Measurements from ENCODE around the gene CCDC13.
A peak's percentile ranks its signal among the peaks of the same experiment; 100 is the strongest.

CCDC13 gene

GRCh38 chr3:42780398-42780797 lies 7.3 kb upstream of the CCDC13 start:
- H3K36me3 Mint-ChIP-seq: peaks cover 4% of the 10 kb centered on the region
- DNase-seq (ENCODE audit: low spot score in 2 of 2) (no peak), ATAC-seq (ENCODE audit: low read depth) (no peak)
- no peaks in the 10 kb centered on the region for H3K4me1 Mint-ChIP-seq
- no peaks in the 10 kb centered on the region for H3K27me3 Mint-ChIP-seq
- H3K9me3 Mint-ChIP-seq: no peaks in the 10 kb centered on the region
- peak overlapping the region; percentile 31 for H3K27ac Mint-ChIP-seq
- no peak overlapping the region for H3K4me3 Mint-ChIP-seq

- H3K27me3 Mint-ChIP-seq: no peaks in the 10 kb centered on the region
- no peak overlapping the region for H3K4me3 Mint-ChIP-seq
- no peaks in the 10 kb centered on the region for H3K9me3 Mint-ChIP-seq
- no peaks in the 10 kb centered on the region for H3K4me1 Mint-ChIP-seq
- peaks cover 4% of the 10 kb centered on the region for H3K36me3 Mint-ChIP-seq
- DNase-seq (ENCODE audit: low spot score in 2 of 2) (no peak), ATAC-seq (ENCODE audit: low read depth) (no peak)
- H3K27ac Mint-ChIP-seq: no peak overlapping the region
Observed at GRCh38 chr3:42778644-42779043, 5.6 kb upstream of the CCDC13 start.

DNA sequence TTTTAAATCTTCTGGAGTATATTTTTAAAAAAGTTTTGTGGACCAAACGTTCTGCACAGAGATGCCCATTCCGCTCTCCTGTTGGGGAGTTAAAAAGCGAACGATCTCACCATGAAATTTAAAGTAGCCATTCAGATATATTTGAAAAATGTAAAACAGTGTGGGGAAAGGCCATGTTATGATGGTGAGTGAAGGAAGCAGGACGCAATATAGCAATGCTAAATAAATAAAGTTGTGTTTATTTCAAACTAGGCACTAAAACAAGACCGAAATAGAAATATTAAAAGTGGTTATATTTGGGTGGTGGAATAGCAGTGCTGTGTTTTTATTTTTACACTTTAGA lies 327 bp upstream of the CCDC13 start:
- H3K27me3 Mint-ChIP-seq: no peaks in the 10 kb centered on the region
- H3K27ac Mint-ChIP-seq: peak overlapping the region; percentile 94
- DNase-seq (ENCODE audit: low spot score in 2 of 2): no peak
- H3K4me1 Mint-ChIP-seq: peaks cover 5% of the 10 kb centered on the region
- peak; percentile 6 for ATAC-seq (ENCODE audit: low read depth)
- peak overlapping the region; percentile 85 for H3K4me3 Mint-ChIP-seq
- no peaks in the 10 kb centered on the region for H3K9me3 Mint-ChIP-seq
- H3K36me3 Mint-ChIP-seq: no peaks in the 10 kb centered on the region

DNA sequence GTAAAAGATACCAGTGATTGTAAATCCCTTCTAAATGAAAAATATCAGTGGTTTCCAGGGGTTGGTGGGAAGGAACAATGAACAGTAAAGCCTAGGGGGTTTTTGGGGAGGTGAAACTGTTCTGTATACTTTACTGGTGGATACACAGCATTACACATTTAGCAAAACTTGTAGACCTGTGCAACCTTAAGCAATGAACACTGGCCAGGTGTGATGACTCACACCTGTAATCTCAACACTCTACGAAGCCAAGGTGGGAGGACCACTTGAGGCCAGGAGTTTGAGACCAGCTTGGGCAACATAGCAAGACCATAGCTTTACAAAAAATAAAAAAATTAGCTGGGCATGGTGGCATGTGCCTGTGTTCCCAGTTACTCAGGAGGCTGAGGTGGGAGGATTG lies 1.8 kb downstream of the CCDC13 start:
- no peak for DNase-seq (ENCODE audit: low spot score in 2 of 2)
- H3K4me1 Mint-ChIP-seq: peaks cover 5% of the 10 kb centered on the region
- ATAC-seq (ENCODE audit: low read depth): no peak
- no peaks in the 10 kb centered on the region for H3K9me3 Mint-ChIP-seq
- H3K36me3 Mint-ChIP-seq: no peaks in the 10 kb centered on the region
- H3K27me3 Mint-ChIP-seq: no peaks in the 10 kb centered on the region
- no peak overlapping the region for H3K4me3 Mint-ChIP-seq
- H3K27ac Mint-ChIP-seq: peak overlapping the region; percentile 43

DNA sequence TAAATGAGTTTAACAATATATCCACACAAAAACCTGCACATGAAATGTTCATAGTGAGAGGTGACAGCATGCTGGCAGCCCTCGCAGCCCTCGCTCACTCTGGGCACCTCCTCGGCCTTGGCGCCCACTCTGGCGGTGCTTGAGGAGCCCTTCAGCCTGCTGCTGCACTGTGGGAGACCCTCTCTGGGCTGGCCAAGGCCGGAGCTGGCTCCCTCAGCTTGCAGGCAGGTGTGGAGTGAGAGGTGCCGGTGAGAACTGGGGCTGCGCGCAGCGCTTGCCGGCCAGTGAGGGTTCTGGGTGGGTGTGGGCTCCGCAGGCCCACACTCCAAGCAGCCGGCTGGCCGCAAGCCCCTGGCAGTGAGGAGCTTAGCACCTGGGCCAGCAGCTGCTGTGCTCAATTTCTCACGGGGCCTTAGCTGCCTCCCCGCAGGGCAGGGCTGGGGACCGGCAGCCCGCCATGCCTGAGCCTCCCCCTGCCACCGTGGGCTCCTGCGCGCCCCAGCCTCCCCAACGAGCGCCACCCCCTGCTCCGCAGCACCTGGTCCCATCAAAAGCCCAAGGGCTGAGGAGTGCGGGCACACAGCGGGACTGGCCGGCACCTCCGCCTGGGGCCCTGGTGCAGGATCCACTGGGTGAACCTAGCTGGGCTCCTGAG lies 3.4 kb downstream of the CCDC13 start:
- H3K9me3 Mint-ChIP-seq: no peaks in the 10 kb centered on the region

DNA sequence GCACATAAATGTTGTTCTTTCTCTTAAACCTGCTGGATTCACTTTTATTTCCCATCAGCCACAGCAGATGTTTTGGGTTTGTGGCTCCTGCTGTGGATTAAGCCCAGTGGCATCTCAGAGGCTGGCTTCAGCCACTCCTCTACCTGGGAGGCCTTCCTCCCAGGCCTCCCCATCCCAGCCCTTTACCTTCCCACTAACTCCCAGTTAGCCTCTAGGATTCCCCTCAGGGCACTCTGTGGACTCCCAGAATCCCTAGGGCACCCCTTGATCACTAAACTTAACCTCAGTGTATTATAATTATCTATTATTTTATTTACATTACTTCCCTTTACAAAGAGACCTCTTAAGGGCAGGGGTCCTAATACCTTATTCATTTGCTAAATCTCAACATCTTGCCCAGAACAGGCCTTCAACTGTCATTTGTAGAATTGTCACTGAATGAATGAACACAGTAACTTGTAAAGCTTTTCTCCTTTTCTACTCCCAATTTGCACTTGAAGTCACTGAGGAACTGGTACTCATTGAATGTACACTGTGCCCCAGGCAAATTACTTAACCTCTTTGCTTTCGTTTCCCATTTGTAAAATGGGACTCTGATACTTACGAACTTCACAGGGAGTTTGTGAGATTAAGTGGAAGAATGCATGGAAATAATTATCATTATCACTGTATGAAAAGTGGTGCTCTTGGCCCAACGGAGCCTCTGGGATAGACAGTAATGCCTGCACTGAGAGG lies 8.3 kb downstream of the CCDC13 start:
- no peak overlapping the region for H3K4me3 Mint-ChIP-seq
- no peak for ATAC-seq (ENCODE audit: low read depth)
- no peaks in the 10 kb centered on the region for H3K27me3 Mint-ChIP-seq
- H3K4me1 Mint-ChIP-seq: no peaks in the 10 kb centered on the region
- DNase-seq (ENCODE audit: low spot score in 2 of 2): no peak
- no peaks in the 10 kb centered on the region for H3K36me3 Mint-ChIP-seq
- H3K27ac Mint-ChIP-seq: no peak overlapping the region
- H3K9me3 Mint-ChIP-seq: no peaks in the 10 kb centered on the region

More for the DNA sequence above, 3.4 kb downstream of the CCDC13 start:
- no peaks in the 10 kb centered on the region for H3K27me3 Mint-ChIP-seq
- H3K27ac Mint-ChIP-seq: no peak overlapping the region
- H3K4me3 Mint-ChIP-seq: no peak overlapping the region
- no peak for ATAC-seq (ENCODE audit: low read depth)
- peaks cover 5% of the 10 kb centered on the region for H3K4me1 Mint-ChIP-seq
- no peaks in the 10 kb centered on the region for H3K36me3 Mint-ChIP-seq
- DNase-seq (ENCODE audit: low spot score in 2 of 2): no peak

- no peaks in the 10 kb centered on the region for H3K9me3 Mint-ChIP-seq
- ATAC-seq (ENCODE audit: low read depth) (no peak), DNase-seq (ENCODE audit: low spot score in 2 of 2) (no peak)
- H3K4me3 Mint-ChIP-seq: no peak overlapping the region
- no peaks in the 10 kb centered on the region for H3K4me1 Mint-ChIP-seq
- no peaks in the 10 kb centered on the region for H3K27me3 Mint-ChIP-seq
- no peak overlapping the region for H3K27ac Mint-ChIP-seq
- no peaks in the 10 kb centered on the region for H3K36me3 Mint-ChIP-seq
Observed at GRCh38 chr3:42764115-42764514, 8.9 kb downstream of the CCDC13 start.

GRCh38 chr3:42763021-42763420 lies 10.0 kb downstream of the CCDC13 start:
- no peak overlapping the region for H3K4me3 Mint-ChIP-seq
- H3K27ac Mint-ChIP-seq: no peak overlapping the region
- no peaks in the 10 kb centered on the region for H3K4me1 Mint-ChIP-seq
- H3K27me3 Mint-ChIP-seq: peaks cover 2% of the 10 kb centered on the region
- H3K9me3 Mint-ChIP-seq: no peaks in the 10 kb centered on the region
- no peak for ATAC-seq (ENCODE audit: low read depth)
- H3K36me3 Mint-ChIP-seq: no peaks in the 10 kb centered on the region
- DNase-seq (ENCODE audit: low spot score in 2 of 2): no peak

DNA sequence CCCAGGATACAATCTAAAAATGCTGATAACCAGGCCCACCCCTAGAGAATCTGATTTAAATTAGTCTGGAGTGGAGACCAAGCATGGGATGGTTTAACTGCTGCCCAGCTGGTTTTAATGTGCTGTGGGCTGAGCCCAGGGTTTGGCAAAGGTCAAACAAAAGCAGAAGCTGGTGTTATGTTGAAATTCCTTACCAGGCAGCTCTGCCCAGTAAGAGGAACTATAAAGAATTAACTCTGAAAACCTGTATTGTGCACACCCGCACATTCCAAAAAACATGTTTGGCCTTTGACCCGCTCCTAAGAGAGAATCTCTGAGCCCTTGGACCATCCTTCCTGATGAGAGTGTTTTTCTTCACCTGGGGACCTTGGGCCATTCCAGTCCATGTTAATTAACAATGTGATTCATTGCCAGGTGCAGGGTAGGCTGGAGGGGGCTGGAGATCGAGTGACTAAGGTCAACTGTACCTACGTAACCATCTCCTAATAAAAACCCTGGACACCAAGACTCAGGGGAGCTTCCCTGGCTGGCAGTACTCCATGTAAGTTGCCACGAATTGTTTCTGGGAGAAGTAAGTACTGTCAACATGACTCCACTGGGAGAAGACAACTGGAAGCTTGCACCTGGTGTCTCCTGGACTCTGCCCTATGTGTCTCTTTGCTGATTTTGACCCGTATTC lies 10.9 kb downstream of the CCDC13 start:
- no peak overlapping the region for H3K27ac Mint-ChIP-seq
- peaks cover 2% of the 10 kb centered on the region for H3K27me3 Mint-ChIP-seq
- no peaks in the 10 kb centered on the region for H3K36me3 Mint-ChIP-seq
- H3K9me3 Mint-ChIP-seq: no peaks in the 10 kb centered on the region
- DNase-seq (ENCODE audit: low spot score in 2 of 2) (no peak), ATAC-seq (ENCODE audit: low read depth) (no peak)
- no peaks in the 10 kb centered on the region for H3K4me1 Mint-ChIP-seq
- H3K4me3 Mint-ChIP-seq: no peak overlapping the region

DNA sequence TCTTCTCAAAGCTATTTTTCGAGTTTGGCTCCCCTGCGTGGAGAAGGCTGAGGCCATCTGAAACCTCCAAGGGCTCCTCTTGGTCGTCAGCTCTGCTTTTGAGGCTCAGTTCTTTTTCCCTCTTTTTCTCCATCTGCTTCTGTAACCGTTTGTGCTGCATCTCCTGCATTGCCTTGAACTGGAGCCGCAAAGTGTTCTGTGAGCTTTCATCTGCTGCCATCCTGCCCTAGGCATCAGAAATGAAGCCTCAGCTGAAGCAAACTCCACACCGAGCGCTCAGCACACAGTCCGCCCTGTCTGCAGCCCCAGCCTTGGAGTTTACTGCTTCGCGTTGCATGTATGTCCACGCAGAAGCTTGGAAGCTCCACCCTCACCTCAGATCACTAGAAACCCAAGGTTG lies 14.9 kb downstream of the CCDC13 start:
- H3K27ac Mint-ChIP-seq: no peak overlapping the region
- ATAC-seq (ENCODE audit: low read depth) (no peak), DNase-seq (ENCODE audit: low spot score in 2 of 2) (no peak)
- H3K27me3 Mint-ChIP-seq: peaks cover 7% of the 10 kb centered on the region
- H3K36me3 Mint-ChIP-seq: no peaks in the 10 kb centered on the region
- H3K9me3 Mint-ChIP-seq: no peaks in the 10 kb centered on the region
- H3K4me1 Mint-ChIP-seq: no peaks in the 10 kb centered on the region
- no peak overlapping the region for H3K4me3 Mint-ChIP-seq

- DNase-seq (ENCODE audit: low spot score in 2 of 2) (no peak), ATAC-seq (ENCODE audit: low read depth) (no peak)
- H3K27me3 Mint-ChIP-seq: peaks cover 7% of the 10 kb centered on the region
- no peak overlapping the region for H3K27ac Mint-ChIP-seq
- no peaks in the 10 kb centered on the region for H3K9me3 Mint-ChIP-seq
- H3K4me1 Mint-ChIP-seq: no peaks in the 10 kb centered on the region
- H3K4me3 Mint-ChIP-seq: no peak overlapping the region
- H3K36me3 Mint-ChIP-seq: no peaks in the 10 kb centered on the region
Observed at GRCh38 chr3:42756681-42757213, 16.3 kb downstream of the CCDC13 start.

DNA sequence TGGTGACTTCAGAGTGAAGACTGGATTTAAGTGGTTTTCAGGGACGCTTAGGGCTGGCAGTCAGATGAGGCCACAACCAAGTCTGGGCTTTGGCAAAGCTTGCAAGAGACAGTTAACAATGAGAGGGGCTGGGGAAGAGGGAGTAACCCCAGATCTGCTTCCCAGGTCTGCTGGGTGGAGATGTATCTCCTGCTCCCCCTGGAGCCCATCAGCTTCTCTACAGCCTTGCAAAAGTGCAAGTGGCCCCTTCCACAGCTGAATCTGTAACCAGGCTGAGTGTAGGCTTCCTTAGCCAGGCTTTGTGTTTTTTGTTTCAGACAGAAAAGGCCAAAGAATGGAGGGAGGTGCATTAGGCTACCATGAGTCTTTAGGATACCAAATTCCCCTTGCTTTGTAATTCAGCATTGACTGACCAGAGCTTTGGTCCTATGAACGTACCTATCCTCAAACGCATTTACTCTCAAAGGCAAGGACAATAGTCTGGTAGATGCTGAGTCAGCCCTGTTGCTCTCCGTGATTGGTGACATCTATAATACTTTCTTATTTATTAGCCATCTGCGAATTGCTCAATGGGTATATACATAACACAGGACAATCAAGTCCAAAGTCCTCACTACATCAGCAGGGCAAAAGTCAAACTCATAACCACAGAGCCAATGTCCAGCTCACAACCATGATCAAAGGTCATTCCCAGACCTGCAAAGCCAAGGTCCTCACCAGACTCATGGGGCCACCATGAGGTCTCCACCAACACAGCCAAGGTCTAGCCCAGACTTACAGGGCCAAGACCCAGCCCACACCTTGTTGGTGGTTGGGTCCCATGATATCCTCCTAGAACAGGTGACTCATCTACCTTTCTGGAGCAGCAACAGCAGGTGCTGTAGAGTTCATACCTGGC lies 17.1 kb downstream of the CCDC13 start:
- H3K27me3 Mint-ChIP-seq: peaks cover 7% of the 10 kb centered on the region
- H3K36me3 Mint-ChIP-seq: no peaks in the 10 kb centered on the region
- H3K9me3 Mint-ChIP-seq: no peaks in the 10 kb centered on the region
- no peaks in the 10 kb centered on the region for H3K4me1 Mint-ChIP-seq
- no peak overlapping the region for H3K27ac Mint-ChIP-seq
- H3K4me3 Mint-ChIP-seq: no peak overlapping the region
- peak; percentile 43 for ATAC-seq (ENCODE audit: low read depth)
- no peak for DNase-seq (ENCODE audit: low spot score in 2 of 2)

DNA sequence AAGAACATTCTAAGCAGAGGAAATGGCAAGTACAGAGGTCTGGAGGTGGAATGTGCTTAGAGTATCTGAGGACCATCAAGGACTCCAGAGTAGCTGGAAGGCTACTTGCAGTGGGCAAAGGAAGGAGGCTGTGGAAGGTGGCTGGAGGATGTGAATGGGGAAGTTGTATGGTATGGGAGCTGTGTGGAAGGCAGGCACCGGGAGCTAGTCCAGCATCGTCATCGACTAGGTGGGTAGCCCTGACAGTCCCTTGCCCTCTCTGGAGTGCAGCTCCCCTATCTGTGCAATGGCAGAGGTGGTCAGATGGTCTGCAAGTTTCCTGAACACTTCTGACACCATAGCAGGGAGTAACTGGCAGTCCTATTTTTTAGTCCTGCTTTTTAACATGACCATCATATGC lies 19.3 kb downstream of the CCDC13 start:
- Mint-ChIP-seq H3K36me3 (no peaks in the 10 kb centered on the region), H3K9me3 (no peaks in the 10 kb centered on the region), H3K27ac (no peak overlapping the region), H3K4me1 (peaks cover 2% of the 10 kb centered on the region), H3K27me3 (peaks cover 7% of the 10 kb centered on the region), H3K4me3 (no peak overlapping the region)
- ATAC-seq (ENCODE audit: low read depth): no peak
- DNase-seq (ENCODE audit: low spot score in 2 of 2): no peak

- Mint-ChIP-seq H3K4me1 (peaks cover 2% of the 10 kb centered on the region), H3K27me3 (peaks cover 5% of the 10 kb centered on the region), H3K36me3 (no peaks in the 10 kb centered on the region), H3K9me3 (no peaks in the 10 kb centered on the region), H3K4me3 (no peak overlapping the region), H3K27ac (no peak overlapping the region)
- ATAC-seq (ENCODE audit: low read depth) (no peak), DNase-seq (ENCODE audit: low spot score in 2 of 2) (no peak)
Observed at GRCh38 chr3:42752961-42753360, 20.1 kb downstream of the CCDC13 start.

Data from memory B cell (primary cell).